ENCODE data around the gene ABCA7.

The ABCA7 gene

DNA sequence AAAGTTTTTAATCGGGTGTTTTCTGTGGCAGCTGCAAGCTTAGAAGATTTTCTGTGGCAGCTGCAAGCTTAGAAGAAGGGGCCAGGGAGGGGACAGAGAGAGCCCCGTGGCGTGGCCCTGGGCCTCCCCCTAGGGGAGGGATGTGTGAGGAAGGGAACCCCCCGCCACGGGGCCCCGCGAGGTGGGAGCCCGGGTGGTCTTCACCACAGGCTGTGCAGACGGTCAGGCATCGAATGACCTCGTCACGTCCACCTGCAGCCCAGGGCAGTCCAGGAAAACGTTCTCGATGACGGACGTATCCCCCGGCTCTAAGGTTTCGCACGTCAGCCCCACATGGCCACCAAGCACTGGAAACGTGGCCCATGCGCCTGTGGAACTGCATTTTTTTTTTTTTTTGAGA is 46.7 kb downstream of the ABCA7 start:
- no peak for DNase-seq (ENCODE audit: low read depth in 2 of 2, low spot score in 1 of 2)

DNA sequence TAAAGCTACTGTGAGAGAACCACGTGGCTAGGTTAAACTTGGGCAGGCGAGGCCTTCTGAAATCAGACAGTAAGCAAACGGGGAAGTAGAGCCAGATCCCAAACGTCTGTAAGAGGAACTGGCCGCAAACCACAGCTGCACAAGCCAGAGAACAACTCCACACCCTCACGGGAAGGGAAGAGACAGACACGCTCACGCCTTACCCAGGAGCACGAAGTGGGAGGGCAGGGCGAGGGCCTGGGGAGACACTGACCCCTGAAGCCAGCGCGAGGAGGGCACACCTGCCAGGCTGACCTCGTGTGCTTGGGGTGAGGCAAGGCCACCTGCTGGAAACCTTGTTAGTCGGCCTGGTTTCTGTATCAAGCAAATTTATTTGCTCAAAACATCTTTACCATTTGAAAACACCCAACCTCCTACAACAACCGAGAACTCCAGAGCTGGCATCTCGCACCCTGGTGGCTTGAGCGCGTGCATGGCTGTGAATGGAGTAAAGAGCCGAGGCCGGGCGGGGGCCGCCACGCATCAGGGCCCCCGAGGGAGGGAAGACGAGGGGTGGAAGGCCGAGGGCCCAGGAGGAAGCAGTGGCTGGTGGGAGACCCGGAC is 48.0 kb downstream of the ABCA7 start:
- no peak for DNase-seq (ENCODE audit: low read depth in 2 of 2, low spot score in 1 of 2)

- no peak for DNase-seq (ENCODE audit: low read depth in 2 of 2, low spot score in 1 of 2)
These were observed 48.6 kb downstream of the ABCA7 start for GRCh38 chr19:1088416-1089010.

DNA sequence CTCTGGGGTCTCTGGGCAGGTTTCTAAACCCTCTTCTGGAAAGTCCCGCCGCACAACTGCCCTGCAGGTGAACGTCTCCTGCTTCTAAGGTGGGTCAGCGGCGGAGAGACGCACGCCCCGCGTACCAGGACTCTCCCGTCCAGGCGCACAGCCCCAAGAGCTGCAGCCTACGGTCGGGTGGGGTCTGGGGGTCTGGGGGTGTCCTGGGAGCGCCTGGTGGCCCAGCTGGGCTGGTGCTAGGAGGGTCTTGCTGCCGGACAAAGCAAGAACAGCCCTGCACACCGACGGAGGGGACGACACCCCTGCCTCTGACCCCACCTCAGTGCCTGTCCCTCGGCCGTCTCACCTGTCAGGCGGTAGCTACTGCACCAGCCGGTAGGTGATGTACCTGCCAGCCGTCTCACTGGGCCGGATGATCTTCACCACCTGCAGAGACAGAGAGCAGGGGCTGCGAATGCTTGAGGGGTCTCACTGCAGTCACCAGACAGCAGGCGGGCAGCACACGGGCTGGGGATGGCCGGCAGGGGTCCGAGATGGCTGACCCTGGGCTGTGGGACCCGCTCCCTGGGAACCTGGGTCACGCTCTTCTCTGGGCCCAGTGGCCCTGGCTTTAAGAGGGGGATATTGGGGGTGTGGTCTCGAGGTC is 49.3 kb downstream of the ABCA7 start:
- DNase-seq (ENCODE audit: low read depth in 2 of 2, low spot score in 1 of 2): no peak

DNA sequence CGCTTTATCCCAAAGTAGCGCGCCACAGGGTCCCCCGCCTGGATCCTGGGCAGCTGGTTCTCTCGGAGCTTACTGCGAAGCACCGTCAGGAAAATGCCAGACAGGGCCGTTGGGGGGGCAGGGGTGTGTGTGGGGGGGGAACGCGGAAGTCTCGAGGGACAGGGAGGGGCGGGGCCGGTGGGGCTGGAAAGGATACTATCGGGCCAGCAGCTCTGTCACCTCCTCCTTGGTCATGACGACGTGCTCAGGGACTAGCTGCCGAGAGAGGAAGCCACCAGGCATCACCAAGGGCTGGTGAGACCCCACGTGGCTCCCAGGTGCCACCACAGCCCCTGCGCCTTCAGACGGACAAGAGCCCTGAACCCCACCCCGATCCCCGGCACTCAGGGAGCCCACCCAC is 50.0 kb downstream of the ABCA7 start:
- DNase-seq (ENCODE audit: low read depth in 2 of 2, low spot score in 1 of 2): no peak

DNA sequence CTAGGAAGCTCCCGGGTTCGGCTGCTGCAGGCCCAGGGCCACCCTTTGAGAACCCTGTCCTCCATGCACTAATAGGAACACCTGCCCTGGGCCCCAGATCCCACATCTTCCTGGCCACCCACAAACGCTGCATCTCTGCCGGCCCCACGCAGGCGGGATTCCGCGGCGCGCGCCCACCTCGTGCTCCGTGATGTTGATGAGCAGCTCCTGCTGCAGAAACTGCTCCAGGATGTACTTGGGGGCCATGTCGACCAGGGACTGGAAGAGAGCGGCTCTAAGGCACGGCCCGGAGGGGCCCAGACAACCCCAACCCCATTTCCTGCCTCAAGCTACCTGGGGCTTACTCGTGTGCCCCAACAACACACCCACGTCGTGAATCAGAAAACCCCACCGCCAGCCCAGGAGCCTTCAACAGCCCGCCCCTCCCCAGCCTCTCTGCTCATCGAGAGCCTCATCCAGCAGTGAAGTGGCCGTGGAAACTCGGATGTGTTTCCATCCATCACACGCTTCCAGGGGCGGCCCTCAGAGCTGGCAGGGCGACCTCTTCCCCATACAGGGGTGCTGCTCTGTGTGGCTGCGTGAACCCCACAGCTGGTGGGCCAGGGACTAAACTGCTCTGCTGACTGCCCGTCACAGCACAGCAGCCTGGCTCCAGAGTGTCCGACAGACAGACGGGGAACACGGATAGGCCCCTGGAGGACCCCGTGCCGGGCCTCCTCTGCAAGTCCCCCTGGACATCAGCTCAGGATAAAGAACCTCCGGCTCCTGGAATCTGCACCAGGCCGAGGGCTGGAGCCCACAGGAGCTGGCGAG is 51.0 kb downstream of the ABCA7 start:
- DNase-seq (ENCODE audit: low read depth in 2 of 2, low spot score in 1 of 2): no peak

DNA sequence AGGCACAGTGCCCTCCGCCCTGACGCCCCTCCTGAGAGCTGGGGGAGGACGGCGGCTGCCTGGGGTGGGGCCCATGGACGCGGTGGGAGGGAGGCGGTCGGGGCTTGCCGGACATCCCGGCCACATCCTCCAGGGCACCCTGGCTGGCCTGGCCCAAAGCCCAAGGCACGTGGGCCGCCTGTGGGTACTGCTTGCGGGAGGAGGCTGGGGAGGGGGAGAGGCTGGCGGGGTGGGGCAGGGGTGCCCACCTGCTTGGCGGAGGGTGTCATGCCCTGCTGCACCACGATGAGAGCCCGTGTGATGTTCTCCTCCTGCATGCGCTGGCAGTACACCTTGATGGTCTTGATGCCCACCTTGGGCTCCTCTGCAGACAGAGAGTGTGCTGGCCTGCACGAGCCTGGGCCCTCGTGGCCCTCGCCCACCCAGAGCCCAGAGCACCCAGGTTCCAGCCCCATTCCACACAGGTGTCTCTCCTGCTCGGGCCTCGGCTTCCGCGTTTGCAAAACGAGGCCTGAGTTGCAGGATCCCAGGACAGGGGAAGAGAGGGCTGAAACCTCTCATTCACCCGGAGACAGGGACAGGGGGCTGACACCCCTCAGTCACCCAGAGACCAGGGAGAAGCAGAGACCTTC is 51.8 kb downstream of the ABCA7 start:
- DNase-seq (ENCODE audit: low read depth in 2 of 2, low spot score in 1 of 2): no peak

DNA sequence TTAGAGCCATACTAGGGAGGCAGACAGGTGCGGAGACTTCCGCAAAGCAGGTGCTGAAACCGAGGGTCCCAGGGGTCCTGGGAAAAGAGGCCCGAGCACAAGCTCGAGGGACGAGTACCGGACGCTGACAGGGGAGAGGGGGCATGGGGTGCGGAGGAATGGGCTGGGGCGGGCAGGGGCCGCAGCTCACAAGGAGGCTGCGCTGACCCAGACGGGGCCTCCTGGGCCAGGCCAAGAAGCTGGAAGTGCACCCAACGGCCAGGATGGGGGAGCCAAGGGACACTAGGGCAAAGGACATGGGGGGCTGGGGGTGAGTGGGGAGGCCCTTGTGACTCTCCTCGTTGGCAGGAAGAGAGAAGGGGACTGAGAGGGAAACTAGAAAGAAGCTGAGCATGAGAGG is 53.4 kb downstream of the ABCA7 start:
- DNase-seq (ENCODE audit: low read depth in 2 of 2, low spot score in 1 of 2): no peak

- no peak for DNase-seq (ENCODE audit: low read depth in 2 of 2, low spot score in 1 of 2)
These were observed 54.1 kb downstream of the ABCA7 start for GRCh38 chr19:1093811-1094553.

DNA sequence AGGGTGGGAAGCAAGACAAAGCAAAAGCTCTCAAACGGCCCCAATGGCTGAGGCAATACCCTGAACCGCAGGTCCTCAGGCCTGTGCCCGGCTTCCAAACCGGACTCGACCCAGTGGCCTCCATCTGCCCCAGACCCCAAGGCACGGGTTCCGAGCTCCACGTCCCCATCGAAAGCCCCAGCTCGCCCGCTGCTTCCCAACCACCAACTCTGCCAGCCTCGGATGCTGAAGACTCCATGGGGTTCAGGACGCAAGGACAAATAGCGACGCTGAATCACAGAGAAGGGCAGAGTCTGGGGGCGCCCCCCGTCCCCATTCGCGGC is 54.7 kb downstream of the ABCA7 start:
- DNase-seq (ENCODE audit: low read depth in 2 of 2, low spot score in 1 of 2): no peak

GRCh38 chr19:1094978-1095701 is 55.2 kb downstream of the ABCA7 start, which contains the start of gene POLR2E:
TSS of gene POLR2E (minus strand) at chr19:1095375. CDS start at chr19:1095315, 60 bp downstream.
- peak; percentile 96 to 98 for DNase-seq (ENCODE audit: low read depth in 2 of 2, low spot score in 1 of 2)

DNA sequence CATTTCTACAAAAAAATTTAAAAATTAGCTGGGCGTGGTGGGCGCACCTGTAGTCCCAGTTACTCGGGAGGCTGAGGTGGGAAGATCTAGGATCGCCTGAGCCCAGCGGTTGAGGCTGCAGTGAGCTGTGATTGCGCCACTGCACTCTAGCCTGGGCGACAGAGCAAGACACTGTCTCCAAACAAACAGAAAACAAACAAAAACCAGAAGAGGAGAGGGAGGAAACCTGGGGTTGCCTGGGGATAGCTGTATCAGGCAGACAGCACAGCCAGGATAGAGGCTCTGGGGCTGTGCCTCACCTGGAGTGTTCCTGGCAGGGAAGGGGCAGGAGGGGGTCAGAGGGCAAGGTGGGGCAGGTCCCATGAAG is 57.9 kb downstream of the ABCA7 start:
- no peak for DNase-seq (ENCODE audit: low read depth in 2 of 2, low spot score in 1 of 2)

GRCh38 chr19:1098177-1099051 is 58.5 kb downstream of the ABCA7 start:
- DNase-seq (ENCODE audit: low read depth in 2 of 2, low spot score in 1 of 2): no peak

DNA sequence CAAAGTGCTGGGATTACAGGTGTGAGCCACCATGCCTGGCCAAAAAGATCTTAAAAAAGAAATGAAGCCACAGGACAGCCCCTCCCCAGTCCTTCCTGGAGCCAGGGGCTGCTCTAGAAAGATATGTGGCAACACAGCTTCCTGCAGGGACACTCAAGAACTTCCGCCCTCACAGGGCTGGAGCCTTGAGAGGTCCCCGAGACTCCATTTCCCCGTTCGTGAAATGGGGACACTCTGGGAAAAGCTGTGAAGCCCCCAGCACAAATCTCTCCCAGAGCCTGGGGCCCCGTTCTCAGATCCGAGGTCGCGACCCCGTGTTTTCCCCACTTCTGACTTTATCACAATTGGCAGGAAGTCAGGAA is 61.4 kb downstream of the ABCA7 start:
- no peak for DNase-seq (ENCODE audit: low read depth in 2 of 2, low spot score in 1 of 2)

GRCh38 chr19:1102407-1103131 is 62.7 kb downstream of the ABCA7 start:
- no peak for DNase-seq (ENCODE audit: low read depth in 2 of 2, low spot score in 1 of 2)

- DNase-seq (ENCODE audit: low read depth in 2 of 2, low spot score in 1 of 2): no peak
These were observed 63.3 kb downstream of the ABCA7 start for GRCh38 chr19:1103132-1103707.

DNA sequence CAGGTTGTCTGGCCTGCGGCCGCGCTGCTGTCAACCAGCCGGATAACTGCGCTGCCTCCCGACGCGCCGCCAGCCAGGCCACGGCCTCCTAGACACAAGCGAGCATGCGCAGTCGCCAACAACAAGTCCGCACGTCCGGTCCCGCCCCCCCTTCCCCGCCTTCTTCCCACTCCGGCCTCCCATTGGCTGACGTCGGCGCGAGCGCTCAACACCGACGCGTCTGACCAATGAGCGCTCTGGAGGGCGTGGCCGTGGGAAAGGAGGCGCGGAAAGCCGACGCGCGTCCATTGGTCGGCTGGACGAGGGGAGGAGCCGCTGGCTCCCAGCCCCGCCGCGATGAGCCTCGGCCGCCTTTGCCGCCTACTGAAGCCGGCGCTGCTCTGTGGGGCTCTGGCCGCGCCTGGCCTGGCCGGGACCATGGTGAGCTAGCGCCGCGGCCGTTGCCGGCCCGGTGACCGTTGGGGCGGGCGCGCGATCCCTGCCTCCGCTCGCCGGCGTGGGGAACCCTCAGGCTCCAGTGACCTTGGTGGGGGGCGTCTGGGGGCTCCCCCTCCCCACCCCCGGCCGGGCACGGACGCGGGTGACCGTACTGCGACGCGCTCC is 63.9 kb downstream of the ABCA7 start, which contains the start of gene GPX4:
TSS of gene GPX4 (plus strand) at position 287 of the 603 bp plus-strand sequence. CDS start at position 337, 50 bp downstream.
- DNase-seq (ENCODE audit: low read depth in 2 of 2, low spot score in 1 of 2): peak; percentile 97 to 98

Data from stimulated activated CD8-positive, alpha-beta memory T cell treated with anti-CD3 and anti-CD28 coated beads, Interleukin-4, amount 100 ng/mL, for 1 hour (primary cell).